Stimulated activated CD4-positive, alpha-beta T cell treated with anti-CD3 and anti-CD28 coated beads, Interleukin-4, amount 100 ng/mL, for 1 hour (primary cell): ENCODE measurements around the gene KAT5.
A peak's percentile ranks its signal among the peaks of the same experiment; 100 is the strongest.
"Not testable (repeated sequence)": the region's sequence is repeated elsewhere in the genome, so short reads cannot be mapped to it uniquely, and the experiment has no call there.

Experiments
- DNase-seq: peaks from one replicate; pipeline ENCODE4 v3.0.0-alpha.2; 2020

KAT5 gene

DNA sequence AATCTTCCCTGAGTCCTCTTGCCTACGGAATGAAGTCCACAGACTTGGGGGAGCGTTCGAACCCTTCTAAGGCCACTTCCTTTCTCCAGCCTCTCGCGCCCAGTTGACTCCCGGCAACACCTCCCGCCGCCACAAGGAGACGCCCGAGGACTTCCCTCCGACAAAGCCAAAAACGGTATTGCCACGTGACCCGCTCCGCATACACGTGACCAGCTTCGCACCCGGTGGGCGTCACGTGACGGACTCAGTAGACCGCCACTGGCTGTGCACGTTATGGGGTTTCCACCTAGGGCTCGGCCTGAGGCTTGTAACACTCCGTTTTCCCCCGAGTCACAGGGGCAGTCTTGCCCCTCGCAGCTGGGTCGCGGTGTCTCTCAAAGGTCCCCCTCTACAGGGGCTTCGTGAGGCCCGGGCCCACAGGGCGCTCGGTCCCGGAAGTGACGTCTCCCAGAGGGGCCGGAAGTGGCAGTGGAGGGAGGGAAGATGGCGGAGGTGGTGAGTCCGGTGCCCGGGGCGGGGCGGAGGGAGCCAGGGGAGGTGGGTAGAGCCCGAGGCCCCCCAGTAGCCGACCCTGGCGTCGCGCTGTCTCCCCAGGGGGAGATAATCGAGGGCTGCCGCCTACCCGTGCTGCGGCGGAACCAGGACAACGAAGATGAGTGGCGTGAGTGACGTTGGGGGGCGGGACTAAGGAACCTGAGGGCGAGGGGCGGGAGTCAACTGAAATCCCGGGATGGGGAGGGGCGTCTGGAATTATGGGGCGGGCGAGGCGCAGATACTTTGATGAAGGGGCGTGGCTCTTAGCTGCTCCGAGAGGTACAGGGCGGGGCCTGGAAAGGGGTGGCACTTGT, at the start of gene KAT5:
TSS of gene KAT5 (plus strand) at position 468 of the 848 bp plus-strand sequence. CDS start at position 484, 16 bp downstream.
- DNase-seq, result peak; percentile 97

DNA sequence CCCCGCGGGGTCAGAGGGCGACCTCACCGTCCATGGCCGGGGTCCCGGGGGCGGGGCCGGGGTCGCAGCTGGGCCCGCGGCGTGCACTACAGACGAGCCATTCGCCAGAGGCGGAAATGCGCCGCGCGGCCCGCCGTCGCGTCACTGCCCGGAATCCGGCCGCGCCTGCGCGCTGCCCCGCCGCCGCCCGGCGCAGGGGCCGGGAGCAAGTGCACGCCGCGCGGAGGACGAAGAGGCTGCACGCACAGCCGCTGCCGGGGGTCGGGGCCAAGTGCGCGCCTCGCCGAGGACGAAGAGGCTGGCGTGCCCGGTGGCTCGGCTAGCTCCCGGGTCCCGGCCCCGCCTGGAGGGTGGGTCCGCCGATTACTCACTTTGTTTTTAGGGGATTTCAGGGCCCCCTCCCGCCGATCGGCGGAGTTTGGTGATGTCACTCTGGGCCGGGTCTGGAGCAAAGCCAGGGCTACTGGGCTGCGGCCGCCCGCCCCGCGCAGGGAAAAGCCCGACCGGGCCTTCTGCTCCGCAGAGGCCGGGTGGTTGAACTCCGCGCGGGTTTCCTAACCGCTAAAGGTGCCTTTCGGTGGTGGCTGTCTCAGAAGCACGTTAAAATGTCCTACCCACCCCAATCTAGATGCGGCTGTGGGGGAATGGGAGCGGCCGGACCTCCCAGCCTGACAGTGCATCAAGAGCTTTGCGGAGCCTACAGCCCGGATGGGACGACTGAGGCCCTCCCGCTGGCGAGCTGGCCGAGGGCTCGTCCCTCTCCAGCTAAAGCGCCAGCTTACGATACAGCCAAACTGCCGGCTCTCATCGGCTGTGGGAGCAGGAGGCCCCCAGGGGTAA, 49.0 kb upstream of the KAT5 start, which contains the start of gene RELA:
TSS of gene RELA (minus strand) at position 118 of the 840 bp plus-strand sequence. CDS start at position 34, 84 bp downstream.
- peak; percentile 90 for DNase-seq

DNA sequence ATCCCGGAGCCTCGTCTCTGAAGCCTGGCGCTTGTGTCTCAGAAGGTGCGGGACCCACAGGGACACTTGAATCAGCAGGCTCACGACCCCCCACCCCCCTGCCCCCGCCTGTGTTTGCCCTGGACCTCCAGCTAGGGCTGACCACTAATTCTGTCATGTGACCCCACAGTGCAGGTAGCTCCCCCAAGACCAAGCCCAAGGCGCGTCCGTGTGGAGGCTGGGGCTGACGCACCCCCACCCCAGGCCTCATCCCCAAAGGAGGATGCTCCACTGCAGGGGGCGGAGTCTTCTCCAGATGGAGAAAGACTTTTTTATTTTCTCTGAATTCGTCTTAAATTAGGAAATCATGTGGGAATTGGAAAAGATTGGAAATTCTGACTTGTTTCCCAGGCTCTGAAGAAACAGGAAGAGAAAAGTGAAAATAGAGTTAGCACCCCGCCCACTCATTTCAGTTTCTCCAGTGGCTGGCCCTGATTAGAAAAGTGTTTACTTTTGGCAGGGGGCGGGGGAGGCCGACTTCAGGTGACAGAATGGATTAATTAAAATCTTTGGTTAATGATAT, 48.3 kb upstream of the KAT5 start:
- DNase-seq, result peak; percentile 56

DNA sequence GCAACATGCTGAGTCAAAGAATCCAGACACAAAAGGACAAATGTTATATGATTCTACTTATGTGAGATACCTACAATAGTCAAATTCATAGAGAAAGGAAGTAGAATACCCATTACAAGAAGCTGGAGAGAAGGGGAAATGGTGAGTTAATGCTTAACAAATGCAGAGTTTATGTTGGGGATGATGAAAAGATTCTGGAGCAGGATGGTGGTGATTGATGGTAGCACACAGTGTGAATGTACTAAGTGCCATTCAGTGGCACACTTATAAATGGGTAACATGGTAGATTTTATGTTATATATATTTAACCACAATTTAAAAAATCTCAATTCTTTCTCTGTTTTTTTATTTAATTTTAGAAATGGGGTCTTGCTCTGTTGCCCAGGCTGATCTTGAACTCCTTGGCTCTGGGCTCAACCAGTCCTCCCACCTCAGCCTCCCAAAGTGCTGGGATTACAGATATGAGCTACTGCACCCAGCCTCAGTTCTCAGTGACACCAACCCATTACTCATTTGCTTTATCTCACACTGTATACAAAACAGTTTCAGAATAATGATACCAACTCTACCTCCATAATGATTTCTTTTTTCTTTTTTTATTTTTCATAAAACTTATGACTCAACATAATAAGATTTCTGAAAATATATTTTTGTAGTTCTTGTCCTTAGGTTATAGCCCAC, 39.7 kb upstream of the KAT5 start:
- no peak for DNase-seq

DNA sequence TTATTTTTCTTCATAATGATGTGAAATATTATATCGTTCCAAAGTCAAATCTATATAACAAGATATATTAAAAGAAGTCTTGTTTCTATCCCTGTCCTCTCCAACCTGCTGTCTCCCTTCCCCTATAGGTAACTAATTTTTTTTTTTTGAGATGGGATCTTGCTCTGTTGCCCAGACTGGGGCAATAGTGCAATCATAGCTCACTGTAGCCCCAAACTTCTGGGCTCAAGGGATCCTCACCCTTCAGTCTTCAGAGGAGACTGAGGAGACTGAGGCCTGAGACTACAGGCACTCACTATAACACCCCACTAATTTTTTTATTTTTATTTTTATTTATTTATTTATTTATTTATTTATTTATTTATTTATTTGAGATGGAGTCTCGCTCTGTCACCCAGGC, 39.1 kb upstream of the KAT5 start:
- no peak for DNase-seq

DNA sequence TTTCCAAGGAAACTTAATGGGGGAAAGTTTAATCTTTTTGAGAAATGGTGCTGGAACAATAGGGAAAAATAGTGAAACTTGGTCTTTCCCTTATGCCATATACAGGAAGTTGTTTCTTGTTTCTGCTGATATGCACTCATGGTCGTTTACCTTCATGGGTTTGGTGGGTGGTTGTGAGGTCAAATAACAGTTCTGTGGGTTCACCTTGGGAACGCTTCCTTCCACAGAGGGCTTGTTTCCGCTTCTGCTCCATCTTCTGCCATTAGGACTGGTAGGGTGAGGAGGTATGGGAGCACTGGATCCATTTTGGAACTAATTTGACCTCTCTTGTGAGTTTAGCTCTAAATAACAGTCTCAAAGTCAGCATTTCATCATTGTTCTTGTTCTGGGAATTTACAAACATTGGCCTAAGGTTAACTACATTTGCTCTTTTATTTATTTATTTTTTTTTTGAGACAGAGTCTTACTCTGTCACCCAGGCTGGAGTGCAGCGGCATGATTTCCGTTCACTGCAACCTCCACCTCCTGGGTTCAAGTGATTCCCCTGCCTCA, 31.8 kb upstream of the KAT5 start:
- DNase-seq, result no peak

DNA sequence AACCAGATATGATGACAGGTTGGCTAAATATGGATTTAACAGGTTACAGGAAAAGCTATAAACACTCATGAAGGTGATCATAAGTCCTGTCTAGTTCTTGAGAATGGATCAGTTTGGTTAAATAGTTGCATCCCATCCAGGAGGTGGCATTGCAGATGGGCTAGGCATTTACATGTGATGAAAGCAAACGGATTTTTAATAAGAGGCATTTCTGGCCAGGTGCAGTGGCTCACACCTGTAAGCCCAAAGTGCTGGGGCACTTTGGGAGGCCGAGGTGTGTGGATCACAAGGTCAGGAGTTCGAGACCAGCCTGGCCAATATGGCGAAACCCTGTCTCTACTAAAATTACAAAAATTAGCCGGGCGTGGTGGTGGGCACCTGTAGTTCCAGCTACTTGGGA, 28.6 kb upstream of the KAT5 start:
- DNase-seq, result not testable (repeated sequence)

DNA sequence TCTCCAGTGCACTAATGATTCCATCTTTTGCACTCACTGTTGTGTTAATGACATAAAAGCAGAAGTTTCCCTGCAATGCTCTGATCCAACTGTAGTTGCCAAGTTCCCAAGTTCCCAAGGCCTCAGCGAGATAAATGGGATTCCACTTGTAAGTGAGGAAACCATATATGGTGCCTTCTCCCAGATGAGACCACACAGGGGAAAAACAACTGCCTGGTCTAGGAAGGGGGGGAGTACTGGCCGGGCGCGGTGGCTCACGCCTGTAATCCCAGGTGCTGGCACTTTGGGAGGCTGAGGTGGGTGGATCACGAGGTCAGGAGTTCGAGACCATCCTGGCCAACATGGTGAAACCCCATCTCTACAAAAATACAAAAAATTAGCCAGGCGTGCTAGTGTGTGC, 26.1 kb upstream of the KAT5 start:
- no peak for DNase-seq

DNA sequence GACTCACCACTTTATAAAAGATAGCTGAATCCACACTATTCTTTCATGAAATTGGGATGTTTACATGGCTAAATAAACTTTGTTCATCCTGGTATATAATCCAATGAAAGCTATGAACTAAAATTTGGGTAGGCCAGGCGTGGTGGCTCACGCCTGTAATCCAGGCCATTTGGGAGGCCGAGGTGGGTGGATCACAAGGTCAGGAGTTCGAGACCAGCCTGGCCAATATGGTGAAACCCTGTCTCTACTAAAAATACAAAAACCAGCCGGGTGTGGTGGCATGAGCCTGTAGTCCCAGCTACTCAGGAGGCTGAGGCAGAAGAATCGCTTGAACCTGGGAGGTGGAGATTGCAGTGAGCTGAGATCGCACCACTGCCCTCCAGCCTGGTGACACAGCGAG, 20.2 kb upstream of the KAT5 start:
- not testable (repeated sequence) for DNase-seq

DNA sequence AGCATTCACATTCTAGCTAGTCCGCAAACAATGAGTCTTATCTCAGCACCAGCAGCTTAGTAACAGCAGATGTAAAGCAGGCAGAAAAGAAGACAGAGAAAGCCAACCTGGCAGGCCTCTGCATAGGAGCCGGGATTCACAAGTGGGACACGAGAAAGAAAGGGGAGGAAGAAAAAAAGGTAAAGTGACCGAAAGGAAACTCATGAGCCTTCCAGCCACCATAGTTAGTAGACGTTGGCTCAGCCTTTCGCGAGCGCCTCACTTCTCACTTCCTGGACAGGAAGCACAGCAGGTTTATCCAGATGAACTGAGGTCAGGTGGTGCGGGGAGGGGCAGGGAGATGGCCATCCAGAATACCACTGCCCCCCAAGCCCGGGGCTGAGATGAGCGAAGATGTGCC, 19.7 kb upstream of the KAT5 start:
- no peak for DNase-seq

DNA sequence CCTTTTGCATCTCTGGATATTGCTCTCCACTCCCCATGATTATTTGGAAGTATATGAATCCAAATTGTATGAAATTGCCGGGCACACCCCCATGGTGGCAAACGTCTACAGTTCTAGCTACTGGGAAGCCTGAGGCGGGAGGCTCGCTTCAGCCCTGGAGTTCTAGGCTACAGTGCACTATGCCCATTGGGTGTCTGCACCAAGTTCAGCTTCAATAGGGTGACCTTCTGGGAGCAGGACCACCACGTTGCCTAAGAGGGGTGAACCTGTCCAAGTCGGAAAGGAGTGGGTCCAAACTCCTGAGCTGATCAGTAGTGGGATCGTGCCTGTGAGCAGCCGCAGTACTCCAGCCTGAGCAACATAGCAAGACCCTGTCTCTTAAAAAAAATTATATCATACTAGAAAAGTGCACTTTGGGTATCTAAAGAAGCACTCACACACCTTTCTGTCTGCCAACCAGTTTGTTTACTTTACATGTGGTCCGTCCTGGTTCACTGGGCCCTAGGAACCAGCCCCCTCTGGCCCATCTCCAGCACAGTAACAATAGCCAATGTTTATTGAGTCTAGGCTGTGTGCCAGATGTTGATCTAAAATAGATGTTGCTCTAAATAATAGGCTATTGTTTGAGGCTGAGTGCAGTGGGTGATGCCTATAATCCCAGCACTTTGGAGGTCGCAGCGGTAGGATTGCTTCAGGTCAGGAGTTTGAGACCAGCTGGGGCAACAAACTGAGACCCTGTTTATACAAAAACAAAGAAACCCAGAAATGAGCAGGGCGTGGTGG, 16.4 kb upstream of the KAT5 start:
- DNase-seq, result no peak

DNA sequence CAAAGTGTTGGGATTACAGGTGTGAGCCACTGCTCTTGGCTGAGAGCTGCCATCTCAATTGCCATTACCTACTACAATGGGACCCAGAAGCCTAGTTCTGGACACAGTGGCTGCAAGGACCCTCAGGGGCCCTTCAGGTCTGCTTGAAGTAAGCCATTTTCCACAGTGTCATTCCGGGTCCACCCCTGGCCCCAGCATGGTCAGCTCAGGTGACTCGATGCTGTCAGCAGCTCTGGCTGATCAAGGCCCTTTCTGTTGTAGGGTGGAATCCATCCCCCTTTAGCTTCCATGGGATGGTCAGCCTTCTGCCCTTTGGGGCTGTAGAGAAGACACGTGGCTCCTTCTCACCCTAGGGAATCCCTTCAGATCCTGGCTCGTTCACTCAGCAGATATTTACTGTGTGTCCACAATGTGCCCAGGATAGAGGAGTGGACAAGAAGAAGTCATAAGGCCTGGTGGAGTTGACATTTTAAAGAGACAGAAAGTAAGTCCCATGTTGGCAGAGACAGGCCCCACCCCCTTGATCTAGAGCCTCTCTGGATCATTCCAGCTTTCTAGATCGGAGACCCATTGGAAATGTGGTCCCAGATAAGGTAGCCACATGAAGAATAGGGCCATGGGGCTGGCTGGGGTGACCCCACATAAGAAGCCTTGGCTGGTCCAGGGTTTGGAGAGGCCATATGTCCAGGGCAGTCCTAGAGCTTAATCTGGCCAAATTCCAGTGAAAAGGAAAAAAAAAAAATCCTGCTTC, 15.1 kb upstream of the KAT5 start:
- no peak for DNase-seq

DNA sequence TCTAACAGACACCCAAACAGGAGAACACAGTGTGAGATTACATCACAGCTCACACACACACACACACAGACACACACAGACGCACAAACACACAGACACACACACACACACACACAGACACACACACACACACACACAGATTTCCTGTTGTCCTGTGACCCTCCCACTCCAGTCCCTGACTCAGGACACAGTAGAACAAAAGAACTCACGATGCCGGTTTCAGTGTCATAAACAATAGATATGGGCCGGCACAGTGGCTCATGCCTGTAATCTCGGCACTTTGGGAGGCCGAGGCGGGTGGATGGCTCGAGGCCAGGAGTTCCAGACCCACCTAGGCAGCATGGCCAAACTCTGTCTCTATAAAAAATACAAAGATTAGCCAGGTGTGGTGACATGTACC, 13.8 kb upstream of the KAT5 start:
- DNase-seq, result no peak

DNA sequence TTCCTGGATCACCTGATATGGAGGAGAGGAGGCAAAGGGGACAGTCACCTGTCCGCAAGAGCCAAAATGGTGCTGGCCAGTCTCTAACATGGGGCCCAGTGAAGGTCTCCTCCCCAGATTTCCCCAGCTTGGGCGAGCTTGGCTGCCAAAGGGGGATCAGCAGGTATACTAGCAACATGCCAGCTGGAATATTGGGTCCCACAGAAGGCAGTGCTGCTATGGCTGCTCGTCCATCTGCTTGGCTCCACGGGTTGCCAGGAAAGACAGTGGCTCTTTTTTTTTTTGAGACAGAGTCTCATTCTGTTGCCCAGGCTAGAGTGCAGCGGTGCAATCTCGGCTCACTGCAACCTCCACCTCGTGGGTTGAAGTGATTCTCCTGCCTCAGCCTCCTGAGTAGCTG, 12.7 kb upstream of the KAT5 start:
- DNase-seq, result no peak

DNA sequence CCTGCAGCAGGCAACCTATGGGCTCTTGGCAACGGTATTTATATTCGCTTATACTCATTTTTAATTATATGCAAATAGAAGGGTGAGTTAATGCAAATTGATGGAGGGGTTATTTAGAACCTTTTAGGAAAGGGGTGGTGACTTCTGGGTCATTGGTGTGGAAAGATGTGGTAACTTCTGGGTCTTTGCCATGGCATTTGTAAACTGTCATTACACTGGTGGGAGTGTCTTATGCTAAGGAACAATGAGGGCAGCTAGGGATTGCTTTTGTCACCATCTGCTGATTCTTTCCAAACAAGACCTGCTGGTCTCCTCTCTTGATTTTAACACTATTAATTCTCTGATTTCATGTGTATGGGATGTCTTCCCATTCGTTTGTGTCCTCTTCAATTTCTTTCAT, 11.7 kb upstream of the KAT5 start:
- DNase-seq, result no peak

DNA sequence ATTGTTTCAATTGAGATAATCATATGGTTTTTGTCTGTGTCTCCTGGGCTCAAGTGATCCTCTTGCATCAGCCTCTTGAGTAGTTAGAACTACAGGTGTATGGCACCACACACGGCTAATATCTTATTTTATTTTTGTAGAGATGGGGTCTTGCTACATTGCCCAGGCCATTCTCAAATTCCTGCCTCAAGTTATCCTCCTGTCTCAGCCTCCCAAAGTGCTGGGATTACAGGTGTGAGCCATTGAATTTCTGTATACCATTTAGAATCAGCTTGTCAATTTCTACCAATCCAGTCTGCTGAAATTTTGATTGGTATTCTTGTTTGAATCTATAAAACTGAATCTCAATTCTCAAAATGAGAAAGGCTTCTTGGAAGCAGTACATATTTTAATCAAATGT, 10.4 kb upstream of the KAT5 start:
- DNase-seq, result no peak

DNA sequence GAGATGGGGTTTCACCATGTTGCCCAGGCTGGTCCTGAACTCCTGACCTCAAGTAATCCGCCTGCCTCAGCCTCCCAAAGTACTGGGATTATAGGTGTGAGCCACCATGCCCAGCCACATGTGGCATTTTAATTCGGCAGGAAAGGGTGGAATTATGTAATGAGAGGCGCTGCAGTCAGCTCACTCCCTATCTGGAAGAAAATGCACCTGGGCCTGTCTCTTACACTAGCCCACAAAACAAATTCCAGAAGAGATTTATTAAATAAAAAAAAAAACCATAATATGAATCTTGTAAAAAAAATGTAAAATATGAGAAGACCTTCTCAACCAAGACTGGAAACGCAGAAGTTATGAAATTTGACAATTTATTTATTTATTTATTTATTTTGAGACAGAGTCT, 8.2 kb upstream of the KAT5 start:
- no peak for DNase-seq

DNA sequence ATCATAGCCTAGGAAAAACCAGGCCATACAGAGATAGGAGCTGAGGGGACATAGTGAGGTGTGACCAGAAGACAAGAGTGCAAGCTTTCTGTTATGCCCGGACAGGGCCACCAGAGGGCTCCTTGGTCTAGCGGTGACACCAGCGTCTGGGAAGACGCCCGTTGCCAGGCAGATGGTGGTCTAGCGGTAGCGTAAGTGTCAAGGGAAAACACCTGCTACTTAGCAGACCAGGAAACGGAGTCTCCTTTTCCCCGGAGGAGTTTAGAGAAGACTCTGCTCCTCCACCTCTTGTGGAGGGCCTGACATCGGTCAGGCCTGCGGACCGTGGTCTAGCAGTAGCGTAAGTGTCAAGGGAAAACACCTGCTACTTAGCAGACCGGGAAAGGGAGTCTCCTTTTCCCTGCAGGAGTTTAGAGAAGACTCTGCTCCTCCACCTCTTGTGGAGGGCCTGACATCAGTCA, 5.7 kb upstream of the KAT5 start:
- peak; percentile 74 for DNase-seq

DNA sequence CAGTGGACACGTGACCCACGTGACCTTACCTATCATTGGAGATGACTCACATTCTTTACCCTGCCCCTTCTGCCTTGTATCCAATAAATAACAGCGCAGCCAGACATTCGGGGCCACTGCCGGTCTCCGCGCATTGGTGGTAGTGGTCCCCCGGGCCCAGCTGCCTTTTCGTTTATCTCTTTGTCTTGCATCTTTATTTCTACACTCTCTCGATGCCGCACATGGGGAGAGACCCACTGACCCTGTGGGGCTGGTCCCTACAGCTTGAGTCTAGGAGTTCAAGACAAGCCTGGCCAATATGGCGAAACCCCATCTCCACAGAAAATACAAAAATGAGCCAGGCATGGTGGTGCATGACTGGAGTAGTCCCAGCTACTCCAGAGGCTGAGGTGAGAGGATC, 5.0 kb upstream of the KAT5 start:
- not testable (repeated sequence) for DNase-seq

DNA sequence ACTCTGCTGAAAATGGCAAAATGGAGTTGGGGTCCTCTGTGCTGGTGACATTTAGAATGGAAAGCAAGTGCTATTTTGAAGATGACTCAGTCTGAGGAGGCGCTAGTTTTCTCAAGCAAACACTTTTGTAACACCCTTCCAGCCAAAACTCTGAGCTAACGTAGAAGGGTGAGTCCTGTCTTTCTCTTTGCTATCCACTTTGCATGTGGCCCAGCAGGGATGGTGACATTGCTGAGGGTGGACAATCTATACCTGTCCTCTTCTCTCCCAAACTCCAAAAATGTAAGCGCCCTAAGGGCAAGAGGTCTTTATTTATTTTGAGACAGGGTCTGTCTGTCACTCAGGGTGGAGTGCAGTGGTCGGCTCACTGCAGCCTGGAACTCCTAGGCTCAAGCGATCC, 3.6 kb upstream of the KAT5 start:
- DNase-seq, result no peak

DNA sequence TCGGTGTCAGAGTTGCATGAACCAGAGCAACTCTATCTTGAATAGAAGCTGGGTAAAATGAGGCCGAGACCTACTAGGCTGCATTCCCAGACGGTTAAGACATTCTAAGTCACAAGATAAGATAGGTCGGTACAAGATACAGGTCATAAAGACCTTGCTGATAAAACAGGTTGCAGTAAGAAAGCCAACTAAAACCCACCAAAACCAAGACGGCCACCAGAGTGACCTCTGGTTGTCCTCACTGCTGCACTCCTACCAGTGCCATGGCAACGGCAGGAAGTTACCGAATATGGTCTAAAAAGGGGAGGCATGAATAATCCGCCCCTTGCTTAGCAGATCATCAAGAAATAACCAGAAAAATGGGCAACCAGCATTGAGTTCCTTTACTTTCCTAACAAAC, 2.4 kb upstream of the KAT5 start:
- DNase-seq, result no peak
